Liver (tissue), 9 donors: ENCODE results near the gene AGPAT1. TPM values are rescaled to one million over a fixed set of nuclear protein-coding genes. Genes with fewer than 3 reads are reported as not detected.

Experiments used
- DNase-seq: peaks from one replicate; pipeline ENCODE4 v3.0.0-alpha.2; 2017; ENCODE audit warnings: low spot score
- H3K27ac ChIP-seq, 2 donors: one replicate each; pipeline ENCODE4 v1.7.0; 2013; ENCODE audit warnings: inconsistent platforms in 2 of 2, low read length in 2 of 2, control low read depth in 1 of 2, low read depth in 1 of 2, mild to moderate bottlenecking in 1 of 2
- H3K27me3 ChIP-seq, 4 donors: one replicate each; pipeline versions ENCODE4 v1.6.1 to v1.7.0; 2013; ENCODE audit warnings: low read length in 3 of 4, inconsistent platforms in 1 of 4, mild to moderate bottlenecking in 1 of 4, moderate library complexity in 1 of 4; ENCODE audit not compliant: control insufficient read depth in 4 of 4, insufficient read depth in 4 of 4
- H3K36me3 ChIP-seq, 4 donors: one replicate each; pipeline versions ENCODE4 v1.6.1 to v1.7.0; 2013; ENCODE audit warnings: low read length in 3 of 4, mild to moderate bottlenecking in 3 of 4, low read depth in 1 of 4, moderate library complexity in 1 of 4; ENCODE audit not compliant: control insufficient read depth in 4 of 4, insufficient read depth in 3 of 4
- H3K4me1 ChIP-seq, 4 donors: one replicate each; pipeline versions ENCODE4 v1.6.1 to v1.7.0; 2013; ENCODE audit warnings: low read length in 3 of 4, mild to moderate bottlenecking in 3 of 4, moderate library complexity in 1 of 4; ENCODE audit not compliant: control insufficient read depth in 4 of 4, insufficient read depth in 4 of 4
- H3K4me3 ChIP-seq, 3 donors: one replicate each; pipeline versions ENCODE4 v1.6.1 to v1.7.0; 2013; ENCODE audit warnings: low read length in 3 of 3, control low read depth in 1 of 3, low read depth in 1 of 3, mild to moderate bottlenecking in 1 of 3
- H3K9ac ChIP-seq, 2 donors: one replicate each; pipeline ENCODE4 v1.7.0; 2013; ENCODE audit warnings: low read length in 2 of 2, mild to moderate bottlenecking in 2 of 2, moderate library complexity in 2 of 2, control low read depth in 1 of 2, low read depth in 1 of 2
- H3K9me3 ChIP-seq, 4 donors: one replicate each; pipeline versions ENCODE4 v1.6.1 to v1.7.0; 2013; ENCODE audit warnings: low read length in 3 of 4; ENCODE audit not compliant: control insufficient read depth in 4 of 4
- ATF3 ChIP-seq: IDR thresholded peaks from 2 replicates; pipeline ENCODE4 v1.6.1; 2016; ENCODE audit warnings: antibody characterized with exemption
- CTCF ChIP-seq: fragments of 150-350 bp; IDR thresholded peaks from 2 replicates; pipeline ENCODE4 v1.5.1; 2017; ENCODE audit warnings: improper control_type of control experiment, low read depth, low read length; ENCODE audit not compliant: missing input control
- EGR1 ChIP-seq, 2 donors: IDR thresholded peaks; 2 replicates each; pipeline ENCODE4 v1.6.1; 2016 to 2018; ENCODE audit warnings: antibody characterized with exemption in 2 of 2, low read depth in 2 of 2
- FOXA1 ChIP-seq: IDR thresholded peaks from 2 replicates; pipeline ENCODE4 v1.6.1; 2016; ENCODE audit warnings: antibody characterized with exemption
- FOXA2 ChIP-seq: IDR thresholded peaks from 2 replicates; pipeline ENCODE4 v1.6.1; 2016; ENCODE audit warnings: antibody characterized with exemption
- GABPA ChIP-seq, 2 donors: IDR thresholded peaks in 1 of 2; conservative IDR thresholded peaks in 1 of 2; 2 replicates each; pipeline ENCODE4 v1.6.1; 2016; ENCODE audit warnings: antibody characterized with exemption in 2 of 2, mild to moderate bottlenecking in 1 of 2, moderate library complexity in 1 of 2
- HNF4A ChIP-seq, 2 donors: conservative IDR thresholded peaks; 2 replicates each; pipeline ENCODE4 v1.6.1; 2016; ENCODE audit warnings: antibody characterized with exemption in 2 of 2, mild to moderate bottlenecking in 2 of 2
- JUND ChIP-seq, 2 donors: IDR thresholded peaks; 2 replicates each; pipeline ENCODE4 v1.6.1; 2016; ENCODE audit warnings: antibody characterized with exemption in 2 of 2
- MAX ChIP-seq: IDR thresholded peaks from 2 replicates; pipeline ENCODE4 v1.6.1; 2016; ENCODE audit warnings: antibody characterized with exemption
- NR2F2 ChIP-seq: IDR thresholded peaks from 2 replicates; pipeline ENCODE4 v1.6.1; 2016; ENCODE audit warnings: antibody characterized with exemption
- RAD21 ChIP-seq, 2 donors: IDR thresholded peaks; 2 replicates each; pipeline ENCODE4 v1.6.1; 2016; ENCODE audit warnings: antibody characterized with exemption in 2 of 2, mild to moderate bottlenecking in 2 of 2
- REST ChIP-seq: IDR thresholded peaks from 2 replicates; pipeline ENCODE4 v1.6.1; 2016; ENCODE audit warnings: antibody characterized with exemption, mild to moderate bottlenecking
- RXRA ChIP-seq, 2 donors: IDR thresholded peaks; 2 replicates each; pipeline ENCODE4 v1.6.1; 2017 to 2018; ENCODE audit warnings: antibody characterized with exemption in 2 of 2, mild to moderate bottlenecking in 1 of 2
- SP1 ChIP-seq: IDR thresholded peaks from 2 replicates; pipeline ENCODE4 v1.6.1; 2018; ENCODE audit warnings: antibody characterized with exemption, mild to moderate bottlenecking
- TAF1 ChIP-seq: conservative IDR thresholded peaks from 2 replicates; pipeline ENCODE4 v1.6.1; 2016; ENCODE audit warnings: antibody characterized with exemption, mild to moderate bottlenecking
- YY1 ChIP-seq: IDR thresholded peaks from 2 replicates; pipeline ENCODE4 v1.6.1; 2016; ENCODE audit warnings: antibody characterized with exemption, mild to moderate bottlenecking
- ZBTB33 ChIP-seq: IDR thresholded peaks from 2 replicates; pipeline ENCODE4 v1.6.1; 2016; ENCODE audit warnings: antibody characterized with exemption
- WGBS: extraction: QIAGEN DNeasy Blood & Tissue Kit; methylation state at CpG from one replicate; pipeline ENCODE4 v1.1.7; 2013; 5-methylcytosine and 5-hydroxymethylcytosine counted together
- polyA plus RNA-seq, 2 donors: library from polyadenylated mRNA; stranded (reverse) in 1 of 2; unstranded in 1 of 2; fragments of 200-250 nt in 1 of 2; fragments of >200 nt in 1 of 2; fragmentation: Nextera tagmentation in 1 of 2; extraction: Ambion mirVana in 1 of 2; gene quantifications; one replicate each; pipeline versions ENCODE4 v1.2.1 to v1.2.3, GENCODE V29; 2013 to 2015
- total RNA-seq, 2 donors: library from RNA; depleted of rRNA; stranded (reverse); fragments of >200 nt; gene quantifications; one replicate each; pipeline ENCODE4 v1.2.3, GENCODE V29; 2014
- donor health status: healthy.
- donor health status: healthy.
- donor health status: healthy.
- donor health status: healthy.
- donor health status: healthy.

The AGPAT1 gene
- total and polyA plus RNA-seq, 4 donors, result 10.4 to 45.1 (median 17.5) TPM

- Histone ChIP-seq H3K4me3 (no peak overlapping the region), H3K27ac (no peak overlapping the region), H3K4me1 (no peaks in the 10 kb centered on the region), H3K36me3 (no peaks in the 10 kb centered on the region), H3K27me3 (no peaks in the 10 kb centered on the region), H3K9ac (no peak overlapping the region), H3K9me3 (no peaks in the 10 kb centered on the region)
- TF ChIP-seq TAF1 (no peak), EGR1 (IDR thresholded peaks at IDR 0.05; ENCODE audit: low read depth in 2 of 2) (no peak), GABPA (IDR thresholded peaks at IDR 0.05 in 1 of 2, conservative IDR thresholded peaks at IDR 0.05 in 1 of 2) (no peak), FOXA1 (no peak), RAD21 (IDR thresholded peaks at IDR 0.05) (no peak), MAX (no peak), ATF3 (no peak), YY1 (no peak), REST (no peak), FOXA2 (no peak), ZBTB33 (no peak), RXRA (IDR thresholded peaks at IDR 0.05) (no peak), HNF4A (conservative IDR thresholded peaks at IDR 0.05) (no peak), CTCF (no peak), NR2F2 (no peak), JUND (IDR thresholded peaks at IDR 0.05) (no peak), SP1 (no peak)
- WGBS, result 92% methylated on average over 6 of the region's 6 CpGs
- DNase-seq, result no peak
These were observed 37.8 kb upstream of the AGPAT1 start for GRCh38 chr6:32213649-32214048.
